ENCODE data around the gene DNAJC13. TPM values are rescaled to one million over a fixed set of nuclear protein-coding genes. Genes with fewer than 3 reads are reported as not detected.

The DNAJC13 gene
- total and polyA plus RNA-seq, 2 of the 8 experiments (the other 6 are each of a cell fraction or from before 2014, with no cell fraction given): 7.9 to 28.8 TPM

GRCh38 chr3:132382688-132383194 lies 34.6 kb upstream of the DNAJC13 start (continued):
- TF ChIP-seq ATF3 (IDR thresholded peaks at IDR 0.05; ENCODE audit: insufficient read depth, low read depth, low read length): 0 out of 2 replicates have a peak, but pooled peaks have one; percentile 20
- no peak for TF ChIP-seq KDM1A (IDR thresholded peaks at IDR 0.05; ENCODE audit: borderline replicate concordance, low read length)
- no peak for TF ChIP-seq CBX5 (IDR thresholded peaks at IDR 0.05; ENCODE audit: low read depth, low read length)
- no peak for TF ChIP-seq RNF2 (IDR thresholded peaks at IDR 0.05; ENCODE audit: borderline replicate concordance, low read depth, low read length, missing control alignments, poor library complexity, severe bottlenecking)
- TF ChIP-seq TCF12 (IDR thresholded peaks at IDR 0.05; ENCODE audit: low read depth, low read length): no peak
- no peak for TF ChIP-seq EGR1 (IDR thresholded peaks at IDR 0.05; ENCODE audit: borderline replicate concordance, low read depth, low read length)
- TF ChIP-seq NRF1 (IDR thresholded peaks at IDR 0.05; ENCODE audit: low read depth, low read length): no peak
- no peak for TF ChIP-seq RBBP5 (IDR thresholded peaks at IDR 0.05; ENCODE audit: borderline replicate concordance, low read depth, low read length)
